Measurements from ENCODE around the gene PTMS. TPM values are rescaled to one million over a fixed set of nuclear protein-coding genes. Genes with fewer than 3 reads are reported as not detected.

The PTMS gene
- polyA plus RNA-seq, 1 experiment = 234 TPM

GRCh38 chr12:6774499-6775062 lies 8.4 kb downstream of the PTMS start:
- CTCF ChIA-PET = interaction anchor here (1.5 to 17.2 kb wide), 2 partner anchors 8 to 17 kb away, joined by 8 to 222 read pairs; partner anchors contain the start of genes MLF2 and PTMS
- TF ChIP-seq, protein P1, sequence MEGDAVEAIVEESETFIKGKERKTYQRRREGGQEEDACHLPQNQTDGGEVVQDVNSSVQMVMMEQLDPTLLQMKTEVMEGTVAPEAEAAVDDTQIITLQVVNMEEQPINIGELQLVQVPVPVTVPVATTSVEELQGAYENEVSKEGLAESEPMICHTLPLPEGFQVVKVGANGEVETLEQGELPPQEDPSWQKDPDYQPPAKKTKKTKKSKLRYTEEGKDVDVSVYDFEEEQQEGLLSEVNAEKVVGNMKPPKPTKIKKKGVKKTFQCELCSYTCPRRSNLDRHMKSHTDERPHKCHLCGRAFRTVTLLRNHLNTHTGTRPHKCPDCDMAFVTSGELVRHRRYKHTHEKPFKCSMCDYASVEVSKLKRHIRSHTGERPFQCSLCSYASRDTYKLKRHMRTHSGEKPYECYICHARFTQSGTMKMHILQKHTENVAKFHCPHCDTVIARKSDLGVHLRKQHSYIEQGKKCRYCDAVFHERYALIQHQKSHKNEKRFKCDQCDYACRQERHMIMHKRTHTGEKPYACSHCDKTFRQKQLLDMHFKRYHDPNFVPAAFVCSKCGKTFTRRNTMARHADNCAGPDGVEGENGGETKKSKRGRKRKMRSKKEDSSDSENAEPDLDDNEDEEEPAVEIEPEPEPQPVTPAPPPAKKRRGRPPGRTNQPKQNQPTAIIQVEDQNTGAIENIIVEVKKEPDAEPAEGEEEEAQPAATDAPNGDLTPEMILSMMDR (IDR thresholded peaks at IDR 0.05; ENCODE audit: insufficient read depth, low read depth, low read length) = no peak
- DNase-seq (ENCODE audit: low read depth) = no peak
- Histone ChIP-seq H3K27me3 (ENCODE audit: control insufficient read depth, insufficient read depth, low read length) (no peaks in the 10 kb centered on the region), H3K4me3 (ENCODE audit: low read depth, low read length) (no peak overlapping the region), H3K36me3 (ENCODE audit: control insufficient read depth, insufficient read depth, low read length) (peaks cover 16% of the 10 kb centered on the region)
- POLR2A ChIA-PET = interaction anchor here (0.7 kb wide), 1 partner anchor 303 kb away, joined by 3 read pairs; no protein-coding TSS in a partner anchor

- TF ChIP-seq, protein P1 (IDR thresholded peaks at IDR 0.05; ENCODE audit: insufficient read depth, low read depth, low read length) = no peak
- H3K4me3 ChIP-seq (ENCODE audit: low read depth, low read length) = no peak overlapping the region
- H3K27me3 ChIP-seq (ENCODE audit: control insufficient read depth, insufficient read depth, low read length) = no peaks in the 10 kb centered on the region
- H3K36me3 ChIP-seq (ENCODE audit: control insufficient read depth, insufficient read depth, low read length) = peaks cover 11% of the 10 kb centered on the region
- no peak for DNase-seq (ENCODE audit: low read depth)
- POLR2A ChIA-PET = no interaction called here
- CTCF ChIA-PET = interaction anchor here (1.5 to 17.2 kb wide), 2 partner anchors 9 to 18 kb away, joined by 8 to 222 read pairs; partner anchors contain the start of genes MLF2 and PTMS
These were observed 9.3 kb downstream of the PTMS start for GRCh38 chr12:6775185-6776174.

- no peak for DNase-seq (ENCODE audit: low read depth)
- Histone ChIP-seq H3K36me3 (ENCODE audit: control insufficient read depth, insufficient read depth, low read length) (peaks cover 4% of the 10 kb centered on the region; the same call in 1 of the 2 replicates), H3K4me3 (ENCODE audit: low read depth, low read length) (no peak overlapping the region), H3K27me3 (ENCODE audit: control insufficient read depth, insufficient read depth, low read length) (no peaks in the 10 kb centered on the region)
- POLR2A ChIA-PET = interaction anchor here (1.1 kb wide), 1 partner anchor 12 kb away, joined by 3 read pairs; no protein-coding TSS in a partner anchor
- CTCF ChIA-PET = interaction anchor here (0.9 to 17.2 kb wide), 5 partner anchors 10 to 48 kb away, joined by 3 to 222 read pairs (median 5); partner anchors contain the start of genes MLF2 and PTMS
- TF ChIP-seq, protein P1 (IDR thresholded peaks at IDR 0.05; ENCODE audit: insufficient read depth, low read depth, low read length) = no peak
These were observed 11.2 kb downstream of the PTMS start for GRCh38 chr12:6777386-6777785.

DNA sequence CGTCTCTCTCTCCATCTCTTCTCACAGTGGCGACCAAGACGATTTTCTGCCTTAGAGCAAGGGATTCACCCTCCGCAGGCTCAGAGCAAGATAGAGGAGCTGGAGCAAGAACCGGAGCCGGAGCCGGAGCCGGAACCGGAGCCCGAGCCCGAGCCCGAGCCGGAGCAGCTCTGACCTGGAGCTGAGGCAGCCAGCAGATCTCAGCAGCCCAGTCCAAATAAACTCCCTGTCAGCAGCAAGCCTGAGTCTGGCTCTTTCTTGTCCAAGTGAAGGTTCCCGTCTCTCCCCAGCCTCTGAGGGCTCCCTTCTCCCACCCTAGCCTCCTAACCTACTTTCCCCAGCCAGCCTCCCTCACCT lies 12.0 kb downstream of the PTMS start:
- Histone ChIP-seq H3K4me3 (ENCODE audit: low read depth, low read length) (peak overlapping the region; percentile 36; the same call in 1 of the 2 replicates), H3K36me3 (ENCODE audit: control insufficient read depth, insufficient read depth, low read length) (peaks cover 4% of the 10 kb centered on the region; the same call in 1 of the 2 replicates), H3K27me3 (ENCODE audit: control insufficient read depth, insufficient read depth, low read length) (no peaks in the 10 kb centered on the region)
- TF ChIP-seq, protein P1 (IDR thresholded peaks at IDR 0.05; ENCODE audit: insufficient read depth, low read depth, low read length) = no peak
- CTCF ChIA-PET = interaction anchor here (0.6 to 17.2 kb wide), 22 partner anchors 11 to 164 kb away, joined by 3 to 222 read pairs (median 4); partner anchors contain the start of genes CD4, MLF2, PTMS and ZNF384
- DNase-seq (ENCODE audit: low read depth) = no peak
- POLR2A ChIA-PET = interaction anchor here (1.1 kb wide), 2 partner anchors 12 to 13 kb away, joined by 3 to 4 read pairs; no protein-coding TSS in a partner anchor

Measured in BJ (cell line).